ENCODE results near the gene MMRN2.
"Not testable (repeated sequence)": the region's sequence is repeated elsewhere in the genome, so short reads cannot be mapped to it uniquely, and the experiment has no call there.

Gene MMRN2

DNA sequence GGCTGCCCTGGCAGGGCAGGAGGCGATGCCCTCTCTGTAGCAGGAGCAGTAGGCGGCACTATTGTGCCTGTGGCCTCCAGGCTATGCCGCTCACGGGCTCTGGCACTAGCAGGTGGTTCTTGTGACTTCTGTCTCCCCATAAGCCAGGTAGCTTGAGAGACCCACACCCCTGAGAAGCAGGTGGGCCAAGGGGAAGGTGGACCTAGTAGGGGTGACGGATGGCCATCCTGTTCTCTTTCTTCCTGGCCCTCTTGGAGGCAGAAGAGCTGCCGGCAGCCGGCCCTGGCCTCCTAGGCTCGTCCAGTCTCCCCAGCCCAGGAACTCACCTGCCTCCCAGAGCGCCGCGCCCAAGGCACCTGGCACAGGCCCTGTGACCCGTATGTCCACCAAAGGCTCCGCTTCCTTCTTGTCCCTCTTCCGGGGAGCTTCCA is 15.4 kb downstream of the MMRN2 start:
- no peak for DNase-seq (ENCODE audit: low read depth)

DNA sequence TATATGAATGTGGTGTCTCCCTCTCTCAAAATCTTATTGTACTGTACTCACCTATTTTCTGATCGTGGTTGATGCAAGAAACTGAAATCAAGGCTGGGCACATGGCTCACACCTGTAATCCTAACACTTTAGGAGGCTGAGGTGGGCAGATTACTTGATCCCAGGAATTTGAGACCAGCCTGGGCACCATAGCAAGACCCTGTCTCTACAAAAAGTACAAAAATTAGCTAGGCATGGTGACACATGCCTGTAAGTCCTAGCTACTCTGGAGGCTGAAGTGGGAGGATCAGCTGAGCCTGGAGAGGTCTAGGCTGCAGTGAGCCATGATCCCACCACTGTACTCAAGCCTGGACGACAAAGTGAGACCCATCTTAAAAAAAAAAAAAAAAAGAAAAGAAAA is 16.0 kb downstream of the MMRN2 start:
- DNase-seq (ENCODE audit: low read depth), result no peak

DNA sequence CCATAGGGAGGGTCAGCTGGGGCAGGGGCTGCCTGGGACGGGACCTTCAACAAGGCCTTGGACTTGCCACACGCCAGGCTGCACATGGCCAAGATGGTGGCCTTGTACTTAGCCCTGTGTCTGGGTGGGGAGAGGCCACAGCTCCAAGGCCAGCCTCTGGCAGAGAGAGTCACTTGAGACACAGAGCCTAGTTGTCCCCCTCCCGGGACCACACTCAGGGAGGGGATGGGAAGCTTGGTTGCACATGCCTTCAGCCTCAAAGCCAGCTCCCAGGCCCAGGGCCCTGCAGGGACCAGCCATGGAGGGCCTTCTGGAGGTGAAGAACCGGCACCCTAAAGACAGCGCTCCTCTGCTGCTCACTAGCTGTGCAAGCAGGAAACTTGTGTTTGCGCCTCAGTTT is 16.7 kb downstream of the MMRN2 start:
- no peak for DNase-seq (ENCODE audit: low read depth)

DNA sequence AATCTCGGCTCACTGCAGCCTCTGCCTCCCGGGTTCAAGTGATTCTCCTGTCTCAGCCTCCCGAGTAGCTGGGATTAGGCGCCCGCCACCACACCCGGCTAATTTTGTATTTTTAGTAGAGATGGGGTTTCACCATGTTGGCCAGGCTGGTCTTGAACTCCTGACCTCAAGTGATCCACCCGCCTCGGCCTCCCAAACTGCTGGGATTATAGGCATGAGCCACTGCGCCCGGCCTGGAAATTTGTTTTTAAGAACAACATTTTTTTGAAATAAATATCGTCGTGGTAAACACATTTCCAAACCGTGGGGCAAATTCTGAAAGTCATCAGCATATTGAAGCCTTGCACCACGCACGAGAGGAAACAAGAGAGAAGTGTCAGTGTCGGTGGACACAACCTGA is 17.3 kb downstream of the MMRN2 start:
- DNase-seq (ENCODE audit: low read depth), result not testable (repeated sequence)

DNA sequence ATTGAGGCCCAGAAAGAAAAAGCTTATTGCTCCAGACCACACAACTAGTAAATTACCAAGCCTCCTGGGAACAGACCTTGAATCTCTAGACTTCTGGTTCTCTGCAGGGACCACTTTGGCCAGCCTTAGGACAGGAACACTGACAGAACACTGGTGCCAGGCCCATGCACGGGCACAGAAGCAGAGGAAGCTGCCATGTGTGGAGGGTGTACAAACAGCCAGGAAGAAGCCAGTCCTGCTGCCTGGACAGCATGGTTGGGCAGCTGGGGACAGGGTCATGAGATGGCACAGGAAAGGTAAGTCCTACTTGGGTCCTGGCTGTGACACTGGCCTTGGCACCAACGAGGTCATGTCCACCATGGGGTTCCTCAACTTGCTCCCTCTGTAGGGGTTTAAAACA is 19.2 kb downstream of the MMRN2 start:
- DNase-seq (ENCODE audit: low read depth), result no peak

DNA sequence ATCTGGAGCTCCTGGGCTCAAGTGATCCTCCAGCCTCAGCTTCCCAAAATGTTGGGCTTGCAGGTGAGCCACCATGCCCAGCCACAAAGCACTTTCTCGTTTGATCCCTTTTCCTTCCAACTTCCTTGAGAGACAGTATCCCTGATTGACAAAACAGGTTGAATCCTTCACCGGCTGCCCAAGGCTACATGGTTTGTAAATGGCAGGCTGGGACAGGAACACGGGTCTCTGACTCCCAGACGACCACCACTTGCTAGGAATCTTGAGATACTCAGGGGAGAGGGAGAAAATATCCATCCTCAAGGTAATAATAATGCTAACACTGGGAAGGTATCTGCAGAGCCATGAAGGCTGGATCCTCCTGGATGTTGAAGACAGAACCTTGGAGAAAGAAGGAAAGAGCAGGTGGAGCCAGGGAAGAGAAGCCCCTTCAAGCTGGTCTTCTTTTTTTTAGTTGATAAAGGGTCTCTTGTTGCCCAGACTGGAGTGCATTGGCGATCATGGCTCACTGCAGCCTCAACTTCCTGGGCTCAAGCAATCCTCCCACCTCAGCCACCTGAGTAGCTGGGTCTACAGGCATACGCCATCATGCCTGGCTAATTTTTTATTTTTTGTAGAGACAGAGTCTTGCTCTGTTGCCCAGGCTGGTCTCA is 19.8 kb downstream of the MMRN2 start:
- no peak for DNase-seq (ENCODE audit: low read depth)

DNA sequence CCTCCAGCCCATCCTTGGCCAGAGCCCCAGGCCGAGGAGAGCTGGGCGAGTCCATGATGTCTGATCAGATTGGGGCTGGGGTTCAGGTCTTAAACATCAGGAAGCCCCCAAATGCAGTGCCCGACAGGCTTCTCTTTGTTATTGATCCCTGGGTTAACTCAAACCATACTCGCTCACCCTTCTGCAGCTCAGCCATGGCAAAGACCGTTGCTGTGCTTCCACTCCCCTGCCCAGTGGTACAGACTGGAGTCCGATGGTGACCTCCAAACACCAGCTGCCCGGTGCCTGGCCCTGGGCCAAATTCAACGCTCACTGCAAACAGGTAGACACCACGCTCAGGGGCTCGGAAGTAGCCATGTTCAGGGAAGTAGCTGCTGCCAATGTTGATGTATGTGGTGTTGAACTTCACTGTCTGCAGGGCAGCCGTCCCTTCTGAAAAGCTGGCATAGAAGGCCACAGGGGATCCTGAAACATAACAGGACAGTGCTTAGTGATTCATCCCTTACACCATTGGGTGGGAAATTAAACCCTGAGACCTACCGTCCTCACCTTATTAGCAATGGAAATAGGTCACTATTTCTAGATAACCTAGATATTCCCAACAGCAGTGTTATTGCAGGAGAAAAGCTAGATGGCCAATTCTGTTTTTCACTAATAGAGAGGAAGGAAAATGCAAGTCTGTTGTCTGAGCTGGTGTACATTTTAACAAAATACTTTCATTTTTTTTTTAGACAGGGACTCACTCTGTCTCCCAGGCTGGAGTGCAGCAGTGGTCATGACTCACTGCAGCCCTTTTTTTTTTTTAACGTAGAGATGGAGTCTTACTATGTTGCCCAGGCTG is 20.5 kb downstream of the MMRN2 start:
- peak; percentile 73 for DNase-seq (ENCODE audit: low read depth)

DNA sequence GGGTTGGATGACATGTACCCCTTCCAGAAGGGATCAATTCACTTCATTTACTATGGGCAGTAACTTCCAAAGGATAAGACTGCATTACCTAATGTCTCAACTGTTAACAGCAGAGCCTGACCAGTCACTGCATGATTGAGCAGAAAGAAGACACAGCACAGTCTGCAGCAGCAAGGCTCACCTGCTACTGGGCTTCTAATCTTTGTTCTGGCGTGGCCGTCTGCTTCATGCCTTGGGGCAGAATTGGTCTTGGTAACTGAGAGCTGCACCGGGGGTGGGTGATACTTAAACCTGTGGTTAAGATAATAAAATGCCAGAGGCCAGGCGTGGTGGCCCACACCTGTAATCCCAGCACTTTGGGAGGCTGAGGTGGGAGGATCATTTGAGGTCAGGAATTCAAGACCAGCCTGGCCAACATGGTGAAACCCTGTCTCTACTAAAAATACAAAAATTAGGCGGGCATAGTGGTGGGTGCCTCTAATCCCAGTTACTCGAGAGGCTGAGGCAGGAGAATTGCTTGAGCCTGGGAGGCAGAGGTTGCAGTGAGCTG is 23.2 kb downstream of the MMRN2 start:
- not testable (repeated sequence) for DNase-seq (ENCODE audit: low read depth)

DNA sequence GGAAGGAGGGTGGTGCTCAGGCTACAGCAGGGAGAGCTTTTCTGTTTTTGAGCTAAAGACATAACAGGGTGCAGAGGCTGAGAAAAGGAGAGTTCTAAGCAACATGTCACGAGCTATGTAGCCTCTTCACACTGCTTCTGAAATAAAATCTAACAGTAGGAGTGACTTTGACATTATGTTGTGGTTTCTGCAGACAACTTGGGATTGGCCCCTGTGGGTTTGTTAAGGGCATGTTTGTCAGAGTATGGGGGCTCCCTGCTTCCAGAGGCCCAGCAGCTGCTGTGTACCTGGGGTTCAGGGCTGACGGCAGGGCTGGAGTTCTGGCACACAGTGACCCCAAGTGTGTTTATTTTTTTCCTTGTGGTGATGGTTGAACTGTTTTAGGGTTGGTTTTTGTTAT is 24.7 kb downstream of the MMRN2 start:
- no peak for DNase-seq (ENCODE audit: low read depth)

DNA sequence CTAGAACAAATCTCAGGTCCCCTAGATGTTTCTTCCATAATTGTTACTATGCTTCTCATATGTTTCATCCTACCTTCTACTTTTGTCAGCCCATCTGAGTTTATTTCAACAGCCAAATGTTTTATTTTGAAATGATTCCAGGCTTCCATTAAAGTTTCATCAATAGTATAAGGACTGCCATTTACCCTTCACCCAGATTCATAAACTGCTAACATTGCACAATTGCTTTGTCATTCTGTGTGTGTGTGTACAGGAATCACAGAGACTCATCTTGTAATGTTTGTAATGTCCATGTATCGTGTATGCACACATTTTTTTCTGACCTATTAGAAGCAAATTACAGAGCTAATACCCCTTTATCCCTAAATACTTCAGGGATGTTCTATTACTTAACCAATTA is 25.5 kb downstream of the MMRN2 start:
- DNase-seq (ENCODE audit: low read depth), result peak; percentile 37

DNA sequence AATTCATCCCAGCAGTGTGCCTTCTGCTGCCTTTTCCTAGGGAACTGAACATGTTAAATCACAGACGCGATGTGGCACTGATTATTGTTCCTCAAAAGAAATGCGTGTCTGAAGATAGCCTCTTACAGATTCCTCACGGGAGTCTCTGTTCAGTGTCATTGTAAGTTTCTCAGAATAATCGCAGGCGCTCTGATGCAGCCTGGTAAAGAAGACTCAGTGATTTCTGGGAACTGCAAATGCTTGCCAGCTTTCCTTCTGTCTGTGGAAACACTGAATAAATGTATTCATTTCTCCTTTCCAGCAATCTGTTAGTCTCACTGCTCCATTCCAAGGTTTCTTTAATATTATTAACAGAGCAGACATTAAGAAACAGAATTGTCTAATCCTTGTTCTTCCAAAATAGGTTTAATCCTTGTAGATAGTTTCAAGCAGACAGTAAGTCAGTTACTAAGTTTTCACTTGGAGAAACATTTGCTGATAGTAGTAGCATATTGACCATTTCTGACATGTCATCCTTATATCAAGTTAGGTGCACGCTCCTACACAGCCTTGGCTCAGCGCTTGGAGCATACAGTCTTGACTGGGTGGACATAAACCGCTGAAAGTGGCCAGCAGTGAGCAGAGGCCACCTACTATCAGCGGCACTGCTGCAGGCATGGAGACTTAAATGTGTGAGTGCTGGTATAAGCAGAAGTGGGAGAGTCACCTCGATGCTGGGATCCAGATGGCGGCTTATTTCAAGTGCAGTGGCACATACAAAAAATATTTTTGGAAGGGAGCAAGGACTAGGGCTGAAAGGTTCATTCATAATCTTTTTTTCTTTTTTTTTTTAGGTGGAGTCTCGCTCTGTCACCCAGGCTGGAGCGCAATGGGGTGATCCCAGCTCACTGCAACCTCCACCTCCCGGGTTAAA is 27.7 kb downstream of the MMRN2 start:
- no peak for DNase-seq (ENCODE audit: low read depth)

DNA sequence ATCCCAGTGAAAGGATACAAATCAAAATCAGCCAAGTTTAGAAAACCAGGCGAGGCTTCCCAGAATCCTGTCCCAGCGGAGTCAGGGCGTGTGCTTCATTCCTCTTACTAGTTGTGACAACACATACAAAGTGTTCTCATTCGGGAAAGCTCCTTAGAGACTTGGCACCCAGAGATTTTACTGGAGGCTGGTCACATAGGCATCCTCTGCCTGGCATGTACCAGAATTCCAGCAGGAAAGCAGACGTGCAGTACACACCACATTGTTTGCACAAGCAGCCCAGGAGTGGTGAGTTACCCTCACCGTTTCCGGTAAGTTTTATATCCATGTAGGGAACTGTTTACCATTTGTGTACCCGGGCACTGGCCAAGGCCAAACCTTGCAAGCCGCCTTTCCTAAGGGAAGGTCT is 34.9 kb downstream of the MMRN2 start:
- DNase-seq (ENCODE audit: low read depth), result no peak

DNA sequence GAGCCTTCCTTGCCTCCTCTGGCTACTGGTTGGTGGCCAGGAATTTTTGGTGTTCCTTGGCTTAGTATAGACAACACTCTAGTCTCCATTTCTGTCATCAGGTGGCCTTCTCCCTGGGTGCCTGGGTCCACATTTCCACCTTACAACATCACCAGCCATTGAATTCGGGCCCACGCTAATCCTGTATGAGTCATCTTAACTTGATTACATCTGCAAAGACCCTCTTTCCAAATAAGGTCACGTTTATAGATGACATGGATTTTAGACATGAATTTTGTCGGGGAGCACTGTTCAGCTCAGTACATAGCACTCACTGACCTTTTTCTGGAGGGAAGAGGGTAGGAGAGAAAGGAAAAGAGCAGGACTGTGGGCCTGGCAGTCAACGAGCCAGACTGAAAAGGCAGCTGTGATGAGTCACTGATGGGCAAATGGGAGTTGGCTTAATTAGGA is 39.4 kb downstream of the MMRN2 start:
- DNase-seq (ENCODE audit: low read depth), result peak; percentile 48

DNA sequence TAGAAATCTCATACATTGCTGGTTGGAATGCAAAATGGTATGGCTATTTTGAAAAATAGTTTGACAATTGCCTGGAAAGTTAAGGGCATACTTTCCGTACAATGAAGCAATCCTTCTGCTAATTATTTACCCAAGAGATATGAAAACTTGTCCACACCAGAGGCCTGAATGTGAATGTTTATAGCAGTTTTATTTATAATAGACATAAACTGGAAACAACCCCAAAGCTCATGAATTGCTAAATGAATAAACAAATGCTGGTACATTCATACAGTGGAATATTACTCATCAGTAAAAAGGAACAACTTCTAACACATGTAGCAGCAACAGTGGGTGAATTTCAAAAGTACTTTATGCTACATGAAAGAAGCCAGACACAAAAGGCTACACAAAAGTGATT is 42.7 kb downstream of the MMRN2 start:
- no peak for DNase-seq (ENCODE audit: low read depth)

DNA sequence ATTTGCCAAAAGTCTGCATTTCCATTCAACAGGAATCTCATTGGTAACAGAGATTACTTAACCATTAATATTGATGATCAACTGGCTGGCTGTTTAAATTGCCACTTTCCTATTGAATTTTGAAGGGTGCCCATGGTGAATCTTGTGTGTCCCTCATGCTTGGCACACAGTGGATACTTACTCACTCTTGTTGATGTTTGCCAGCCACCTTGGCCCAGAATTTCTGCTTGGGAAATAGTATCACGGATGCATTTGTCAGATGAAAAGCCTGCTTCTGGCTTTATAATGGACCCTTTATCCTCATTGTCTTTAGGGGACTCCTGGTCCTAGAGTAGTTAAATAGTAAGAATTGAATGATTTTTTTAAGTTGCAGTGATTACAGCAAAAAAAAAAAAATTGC is 52.0 kb downstream of the MMRN2 start:
- DNase-seq (ENCODE audit: low read depth), result no peak

DNA sequence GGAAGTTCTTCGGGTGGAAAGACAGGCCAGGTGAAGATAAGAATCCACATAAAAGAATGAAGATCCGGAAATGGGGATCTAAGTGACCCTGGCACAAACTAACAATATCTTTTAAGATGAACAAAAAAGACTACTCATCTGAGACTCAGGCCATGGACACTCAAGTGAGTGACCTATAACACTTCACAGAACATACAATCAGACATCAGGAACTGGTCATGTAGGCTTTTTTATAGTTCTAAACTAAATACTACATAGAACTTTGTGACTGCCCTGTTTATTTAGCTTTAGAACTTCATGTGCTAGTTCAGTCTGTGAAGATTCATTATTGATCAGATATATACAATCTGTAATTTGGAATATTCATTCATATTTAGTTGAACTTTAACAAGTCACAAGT is 52.8 kb downstream of the MMRN2 start:
- no peak for DNase-seq (ENCODE audit: low read depth)

DNA sequence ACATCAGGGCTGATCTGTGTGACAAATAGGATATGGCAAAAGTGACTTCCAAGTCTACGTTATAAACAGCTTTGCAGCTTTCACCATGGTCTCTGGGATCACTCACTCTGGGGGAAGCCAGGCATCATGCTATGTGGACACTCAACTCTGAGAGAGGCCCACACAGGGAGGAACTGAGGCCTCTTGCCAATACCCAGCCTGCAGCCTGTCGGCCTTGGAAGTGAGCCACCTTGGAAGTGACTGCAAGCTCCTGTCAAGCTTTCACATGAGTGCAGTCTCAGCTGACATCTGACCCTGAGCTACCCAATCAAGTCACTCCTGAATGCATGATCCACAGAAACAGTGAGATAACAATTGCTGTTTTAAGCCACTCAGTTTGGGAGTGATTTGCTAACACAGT is 56.5 kb downstream of the MMRN2 start:
- DNase-seq (ENCODE audit: low read depth), result peak; percentile 21

DNA sequence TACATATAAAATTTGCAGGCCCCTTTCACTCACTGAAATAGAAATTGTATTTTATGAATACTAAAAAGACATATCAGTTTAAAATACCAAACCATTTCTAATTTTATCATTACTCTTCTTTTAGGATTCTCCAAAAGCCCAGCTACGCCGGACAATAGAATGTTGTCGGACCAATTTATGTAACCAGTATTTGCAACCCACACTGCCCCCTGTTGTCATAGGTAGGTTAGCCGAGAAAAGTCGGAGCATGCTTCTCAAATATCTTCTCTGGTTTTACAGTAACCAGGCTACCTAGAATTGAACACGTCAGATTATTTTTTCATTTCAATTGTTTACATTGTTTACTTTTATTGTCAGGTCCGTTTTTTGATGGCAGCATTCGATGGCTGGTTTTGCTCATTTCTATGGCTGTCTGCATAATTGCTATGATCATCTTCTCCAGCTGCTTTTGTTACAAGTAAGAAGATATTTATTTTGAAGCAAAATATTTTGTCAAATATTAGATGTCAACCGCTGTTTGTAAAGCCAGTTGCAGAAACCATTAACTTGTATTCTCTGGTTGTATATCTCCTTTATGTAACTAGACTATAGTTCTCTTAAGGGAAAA is 57.6 kb downstream of the MMRN2 start:
- peak; percentile 70 for DNase-seq (ENCODE audit: low read depth)

DNA sequence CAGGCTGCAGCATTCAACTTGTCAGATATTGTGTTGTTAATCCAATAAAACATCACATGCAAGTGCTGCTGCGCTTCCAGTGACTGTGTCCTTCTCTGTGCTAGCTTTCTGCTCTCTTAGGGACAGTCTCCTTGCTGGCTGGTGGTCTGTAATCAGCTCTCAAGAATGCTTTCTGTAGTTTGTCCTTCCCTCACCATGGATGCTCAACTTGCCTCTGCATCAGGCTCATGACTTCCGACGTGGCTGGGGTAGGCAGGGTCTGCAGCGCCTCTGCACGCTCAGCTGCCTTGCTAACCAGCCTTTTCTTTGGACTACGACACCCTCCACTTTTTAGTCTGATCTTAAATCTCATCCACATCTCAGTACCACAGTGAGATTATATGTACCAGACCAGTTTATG is 58.3 kb downstream of the MMRN2 start:
- no peak for DNase-seq (ENCODE audit: low read depth)

DNA sequence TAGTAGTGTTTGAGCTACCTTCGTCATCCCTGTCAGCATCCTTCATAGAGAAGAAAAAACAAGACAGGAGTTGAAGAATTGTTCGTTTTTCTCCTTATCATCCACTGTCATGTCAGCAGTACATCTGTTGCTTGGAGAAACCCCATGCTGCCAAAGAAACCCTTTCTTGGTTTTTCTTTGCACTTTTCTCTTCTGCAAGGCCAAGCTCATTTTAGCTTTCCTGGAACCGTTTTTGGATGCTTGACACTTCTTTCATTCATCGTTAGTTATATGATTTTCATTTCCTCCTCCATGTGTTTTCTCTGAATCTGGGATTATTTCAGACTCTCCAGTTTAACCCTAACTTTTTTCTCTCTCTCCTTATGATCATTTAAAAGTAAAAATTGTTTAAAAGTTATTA is 58.9 kb downstream of the MMRN2 start:
- no peak for DNase-seq (ENCODE audit: low read depth)

DNA sequence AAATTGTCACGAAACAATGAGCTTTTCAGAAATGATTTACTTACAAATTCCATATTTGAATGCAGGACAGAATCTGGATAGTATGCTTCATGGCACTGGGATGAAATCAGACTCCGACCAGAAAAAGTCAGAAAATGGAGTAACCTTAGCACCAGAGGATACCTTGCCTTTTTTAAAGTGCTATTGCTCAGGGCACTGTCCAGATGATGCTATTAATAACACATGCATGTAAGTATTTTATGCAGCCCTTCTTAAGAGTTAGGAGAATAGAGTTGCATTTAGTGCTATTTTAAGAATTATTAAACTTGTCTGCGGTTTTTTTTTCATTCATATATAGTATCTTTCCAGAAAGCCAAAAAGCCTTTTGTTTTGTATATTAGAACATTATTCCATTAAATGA is 67.4 kb downstream of the MMRN2 start:
- no peak for DNase-seq (ENCODE audit: low read depth)

Measured in EH (cell line).